Activated CD4-positive, alpha-beta T cell treated with anti-CD3 and anti-CD28 coated beads for 36 hours (primary cell): ENCODE results near the gene KMT2B. TPM values are rescaled to one million over a fixed set of nuclear protein-coding genes. Genes with fewer than 3 reads are reported as not detected.
"Not testable (repeated sequence)": the region's sequence is repeated elsewhere in the genome, so short reads cannot be mapped to it uniquely, and the experiment has no call there.

Source experiments
- ATAC-seq: fragments of 200-7000 bp; cut with Tn5 transposase; one replicate; pipeline ENCODE4 v1.10.0; 2021; ENCODE audit warnings: mild to moderate bottlenecking, moderate library complexity
- CTCF ChIA-PET: fragments of 350-600 bp; sonication (Branson Sonifier 250); formaldehyde crosslinking; loops from one replicate; lab custom pipeline; 2021; ENCODE audit warnings: antibody characterized with exemption; lab: Charles Lee
- POLR2A ChIA-PET: fragments of 350-600 bp; sonication (Branson Sonifier 250); formaldehyde crosslinking; loops from one replicate; lab custom pipeline; 2021; ENCODE audit warnings: antibody characterized with exemption, inconsistent platforms; lab: Charles Lee
- DNase-seq: peaks from one replicate; pipeline ENCODE4 v3.0.0-alpha.2; 2020
- H3K27ac Mint-ChIP-seq: one replicate; pipeline ENCODE4 v1.8.0; 2021; ENCODE audit warnings: mixed read lengths
- H3K27me3 Mint-ChIP-seq: one replicate; pipeline ENCODE4 v1.8.0; 2021; ENCODE audit warnings: mixed read lengths
- H3K36me3 Mint-ChIP-seq: one replicate; pipeline ENCODE4 v1.8.0; 2021; ENCODE audit warnings: low read depth, mixed read lengths
- H3K4me1 Mint-ChIP-seq: one replicate; pipeline ENCODE4 v1.8.0; 2021; ENCODE audit warnings: mixed read lengths
- H3K4me3 Mint-ChIP-seq: one replicate; pipeline ENCODE4 v1.8.0; 2021; ENCODE audit warnings: mild to moderate bottlenecking, moderate library complexity, mixed read lengths
- H3K9me3 Mint-ChIP-seq: one replicate; pipeline ENCODE4 v1.8.0; 2021; ENCODE audit warnings: low read depth, mixed read lengths
- intact Hi-C, 2 experiments: fragments of 100-400 bp; cut with DNase I in 1 of 2; cut with micrococcal nuclease in 1 of 2; formaldehyde crosslinking; loops; one replicate each; pipeline versions ENCODE4 v1.14.2 to v1.15.1; 2022 to 2024; cut with DNase I, micrococcal nuclease
- total RNA-seq, 2 experiments: library from RNA; stranded (reverse); gene quantifications; one replicate each; pipeline ENCODE4 v1.2.3, GENCODE V29; 2021

Gene KMT2B
- total RNA-seq, 2 experiments from 2014 or later: 48.6 to 49.4 TPM

DNA sequence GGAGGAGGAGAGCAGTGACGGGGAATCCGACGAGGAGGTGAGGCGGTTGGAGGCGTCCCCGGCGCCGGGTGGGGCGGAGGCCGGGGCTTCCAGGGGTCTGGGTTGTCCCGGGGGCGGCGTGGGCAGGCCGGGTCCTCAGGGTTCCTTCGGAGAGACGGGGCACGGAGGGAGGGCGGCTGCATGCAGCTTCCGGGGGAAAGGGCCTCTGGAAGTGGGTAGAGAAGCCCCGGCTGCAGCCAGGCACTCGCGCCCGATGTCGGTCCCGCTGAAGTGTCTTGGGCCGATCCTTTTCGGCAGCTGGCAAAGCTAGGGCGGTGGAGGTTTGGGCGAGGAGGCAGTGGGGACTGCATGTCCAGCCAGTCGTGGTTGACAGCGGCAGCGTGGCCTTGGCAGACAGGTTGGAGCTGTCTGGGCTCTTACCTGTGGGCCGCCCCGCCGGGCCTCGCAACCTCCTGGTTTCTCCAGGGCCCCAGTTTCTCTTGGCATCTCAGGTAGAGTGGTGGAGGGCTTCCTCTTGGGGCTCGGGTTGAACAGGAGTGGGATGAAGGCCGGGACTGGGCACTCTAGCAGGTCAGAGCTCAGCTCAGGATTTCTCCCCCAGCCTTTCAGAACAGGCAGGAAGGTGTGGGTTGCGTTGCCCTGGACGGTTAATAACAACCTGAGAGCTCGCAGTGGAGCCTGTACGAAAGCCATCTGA, 690 bp downstream of the KMT2B start:
- Mint-ChIP-seq H3K4me3 (peak overlapping the region; percentile 88), H3K9me3 (no peaks in the 10 kb centered on the region), H3K36me3 (peaks cover 68% of the 10 kb centered on the region), H3K27ac (peak overlapping the region; percentile 92), H3K27me3 (no peaks in the 10 kb centered on the region), H3K4me1 (peaks cover 30% of the 10 kb centered on the region)
- intact Hi-C loops: loop anchor here (5.0 to 10.0 kb wide), 2 partner anchors 294 to 396 kb away; partner anchors contain the start of genes ALKBH6 (in 1 of the 2), OVOL3 (in 1 of the 2), POLR2I (in 1 of the 2) and TBCB (in 1 of the 2)
- ATAC-seq: peak; percentile 1
- POLR2A ChIA-PET: interaction anchor here (0.6 to 1.5 kb wide), 8 partner anchors 9 to 45 kb away, joined by 3 to 10 read pairs (median 4); partner anchors contain the start of genes IGFLR1, LIN37 and U2AF1L4
- peak; percentile 81 for DNase-seq
- CTCF ChIA-PET: interaction anchor here (0.5 to 1.5 kb wide), 5 partner anchors 16 to 278 kb away, joined by 3 to 8 read pairs (median 4); no protein-coding TSS in a partner anchor

DNA sequence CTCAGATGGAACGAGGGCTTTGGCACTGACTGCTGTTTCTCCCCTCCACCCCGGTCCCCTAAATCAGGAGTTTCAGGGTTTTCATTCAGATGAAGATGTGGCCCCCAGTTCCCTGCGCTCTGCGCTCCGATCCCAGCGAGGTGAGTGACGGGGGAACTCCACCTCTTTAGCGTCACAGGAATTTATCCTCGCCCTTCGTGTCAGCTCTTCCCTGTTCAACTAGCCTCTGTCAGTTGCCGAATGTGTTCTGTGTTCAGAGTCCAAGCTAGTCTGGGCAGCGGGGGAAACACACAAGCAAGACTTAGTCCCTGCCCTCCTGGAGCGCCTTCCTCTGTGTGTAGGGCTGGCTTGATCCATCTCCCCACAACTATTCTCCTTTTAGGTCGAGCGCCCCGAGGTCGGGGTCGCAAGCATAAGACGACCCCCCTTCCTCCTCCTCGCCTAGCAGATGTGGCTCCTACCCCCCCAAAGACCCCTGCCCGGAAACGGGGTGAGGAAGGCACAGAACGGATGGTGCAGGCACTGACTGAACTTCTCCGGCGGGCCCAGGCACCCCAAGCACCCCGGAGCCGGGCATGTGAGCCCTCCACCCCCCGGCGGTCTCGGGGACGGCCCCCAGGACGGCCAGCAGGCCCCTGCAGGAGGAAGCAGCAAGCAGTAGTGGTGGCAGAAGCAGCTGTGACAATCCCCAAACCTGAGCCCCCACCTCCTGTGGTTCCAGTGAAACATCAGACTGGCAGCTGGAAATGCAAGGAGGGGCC, 1.8 kb downstream of the KMT2B start:
- CTCF ChIA-PET: interaction anchor here (0.5 to 1.5 kb wide), 4 partner anchors 17 to 277 kb away, joined by 3 to 8 read pairs (median 4); no protein-coding TSS in a partner anchor
- intact Hi-C loops: loop anchor here (5.0 to 10.0 kb wide), 2 partner anchors 293 to 395 kb away; partner anchors contain the start of genes ALKBH6 (in 1 of the 2), OVOL3 (in 1 of the 2), POLR2I (in 1 of the 2) and TBCB (in 1 of the 2)

DNA sequence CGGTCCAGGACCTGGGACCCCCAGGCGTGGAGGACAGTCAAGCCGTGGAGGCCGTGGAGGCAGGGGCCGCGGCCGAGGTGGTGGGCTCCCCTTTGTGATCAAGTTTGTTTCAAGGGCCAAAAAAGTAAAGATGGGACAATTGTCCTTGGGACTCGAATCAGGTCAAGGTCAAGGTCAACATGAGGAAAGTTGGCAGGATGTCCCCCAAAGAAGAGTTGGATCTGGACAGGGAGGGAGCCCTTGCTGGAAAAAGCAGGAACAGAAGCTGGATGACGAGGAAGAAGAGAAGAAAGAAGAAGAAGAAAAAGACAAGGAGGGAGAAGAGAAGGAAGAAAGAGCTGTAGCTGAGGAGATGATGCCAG, 2.3 kb downstream of the KMT2B start:
- ChIA-PET POLR2A (interaction anchor here (0.6 to 0.7 kb wide), 4 partner anchors 10 to 72 kb away, joined by 3 to 5 read pairs (median 4); partner anchors contain the start of gene COX6B1), CTCF (interaction anchor here (0.9 kb wide), 1 partner anchor 17 kb away, joined by 6 read pairs; no protein-coding TSS in a partner anchor)
- Mint-ChIP-seq H3K9me3 (no peaks in the 10 kb centered on the region), H3K4me3 (peak overlapping the region; percentile 29), H3K4me1 (peaks cover 21% of the 10 kb centered on the region), H3K27me3 (no peaks in the 10 kb centered on the region), H3K27ac (peak overlapping the region; percentile 55), H3K36me3 (peaks cover 62% of the 10 kb centered on the region)
- DNase-seq (no peak), ATAC-seq (no peak)
- intact Hi-C loops: no loop called here

More for the DNA sequence above, 1.8 kb downstream of the KMT2B start:
- peak overlapping the region; percentile 92 for H3K27ac Mint-ChIP-seq
- H3K4me3 Mint-ChIP-seq: peak overlapping the region; percentile 88
- no peaks in the 10 kb centered on the region for H3K27me3 Mint-ChIP-seq
- POLR2A ChIA-PET: interaction anchor here (0.6 to 1.5 kb wide), 5 partner anchors 10 to 25 kb away, joined by 3 to 10 read pairs (median 4); partner anchors contain the start of genes IGFLR1 and U2AF1L4
- H3K36me3 Mint-ChIP-seq: peaks cover 63% of the 10 kb centered on the region
- H3K4me1 Mint-ChIP-seq: peaks cover 24% of the 10 kb centered on the region
- ATAC-seq (no peak), DNase-seq (no peak)
- H3K9me3 Mint-ChIP-seq: no peaks in the 10 kb centered on the region

DNA sequence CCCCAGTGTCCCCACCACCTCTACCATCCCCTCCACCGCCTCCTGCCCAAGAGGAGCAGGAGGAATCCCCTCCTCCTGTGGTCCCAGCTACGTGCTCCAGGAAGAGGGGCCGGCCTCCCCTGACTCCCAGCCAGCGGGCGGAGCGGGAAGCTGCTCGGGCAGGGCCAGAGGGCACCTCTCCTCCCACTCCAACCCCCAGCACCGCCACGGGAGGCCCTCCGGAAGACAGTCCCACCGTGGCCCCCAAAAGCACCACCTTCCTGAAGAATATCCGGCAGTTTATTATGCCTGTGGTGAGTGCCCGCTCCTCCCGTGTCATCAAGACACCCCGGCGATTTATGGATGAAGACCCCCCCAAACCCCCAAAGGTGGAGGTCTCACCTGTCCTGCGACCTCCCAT, 2.8 kb downstream of the KMT2B start:
- Mint-ChIP-seq H3K27ac (no peak overlapping the region), H3K4me3 (no peak overlapping the region), H3K4me1 (peaks cover 21% of the 10 kb centered on the region), H3K36me3 (peaks cover 61% of the 10 kb centered on the region), H3K27me3 (no peaks in the 10 kb centered on the region), H3K9me3 (no peaks in the 10 kb centered on the region)
- CTCF ChIA-PET: interaction anchor here (0.9 to 1.4 kb wide), 2 partner anchors 16 to 28 kb away, joined by 3 to 6 read pairs; no protein-coding TSS in a partner anchor
- DNase-seq (no peak), ATAC-seq (no peak)
- intact Hi-C loops: no loop called here
- POLR2A ChIA-PET: interaction anchor here (0.6 to 0.7 kb wide), 3 partner anchors 19 to 73 kb away, joined by 3 to 5 read pairs (median 4); partner anchors contain the start of gene COX6B1

DNA sequence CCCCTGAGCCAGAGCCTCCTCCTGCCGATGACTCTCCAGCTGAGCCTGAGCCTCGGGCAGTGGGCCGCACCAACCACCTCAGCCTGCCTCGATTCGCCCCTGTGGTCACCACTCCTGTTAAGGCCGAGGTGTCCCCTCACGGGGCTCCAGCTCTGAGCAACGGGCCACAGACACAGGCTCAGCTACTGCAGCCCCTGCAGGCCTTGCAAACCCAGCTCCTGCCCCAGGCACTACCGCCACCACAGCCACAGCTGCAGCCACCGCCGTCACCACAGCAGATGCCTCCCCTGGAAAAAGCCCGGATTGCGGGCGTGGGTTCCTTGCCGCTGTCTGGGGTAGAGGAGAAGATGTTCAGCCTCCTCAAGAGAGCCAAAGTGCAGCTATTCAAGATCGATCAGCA, 3.6 kb downstream of the KMT2B start:
- Mint-ChIP-seq H3K27me3 (no peaks in the 10 kb centered on the region), H3K27ac (no peak overlapping the region), H3K4me3 (no peak overlapping the region), H3K36me3 (peaks cover 61% of the 10 kb centered on the region), H3K9me3 (no peaks in the 10 kb centered on the region), H3K4me1 (peaks cover 21% of the 10 kb centered on the region)
- intact Hi-C loops: no loop called here
- no peak for DNase-seq
- ChIA-PET CTCF (interaction anchor here (1.0 to 1.4 kb wide), 2 partner anchors 23 to 29 kb away, joined by 3 read pairs; partner anchors contain the start of gene U2AF1L4), POLR2A (no interaction called here)
- ATAC-seq: no peak

DNA sequence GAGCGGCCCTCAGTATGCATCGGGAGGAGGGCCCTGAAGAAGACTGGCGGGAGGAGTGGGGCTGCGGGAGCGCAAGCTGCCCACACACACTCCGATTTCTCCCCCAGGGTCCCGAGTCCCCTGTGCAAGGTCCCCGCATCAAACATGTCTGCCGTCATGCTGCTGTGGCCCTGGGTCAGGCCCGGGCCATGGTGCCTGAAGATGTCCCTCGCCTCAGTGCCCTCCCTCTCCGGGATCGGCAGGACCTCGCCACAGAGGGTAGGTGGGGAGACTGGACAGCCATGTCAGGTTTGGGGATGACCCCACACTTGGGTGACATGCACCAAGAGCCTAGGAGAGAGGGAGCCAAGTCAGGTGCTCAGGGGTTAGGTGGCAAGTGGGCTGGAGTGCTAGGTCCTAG, 4.7 kb downstream of the KMT2B start:
- Mint-ChIP-seq H3K9me3 (no peaks in the 10 kb centered on the region), H3K4me3 (no peak overlapping the region), H3K4me1 (peaks cover 21% of the 10 kb centered on the region), H3K36me3 (peaks cover 57% of the 10 kb centered on the region), H3K27me3 (no peaks in the 10 kb centered on the region), H3K27ac (no peak overlapping the region)
- intact Hi-C loops: no loop called here
- ATAC-seq: no peak
- DNase-seq: no peak
- ChIA-PET POLR2A (no interaction called here), CTCF (interaction anchor here (1.0 kb wide), 1 partner anchor 22 kb away, joined by 3 read pairs; the partner anchor contains the start of gene U2AF1L4)

DNA sequence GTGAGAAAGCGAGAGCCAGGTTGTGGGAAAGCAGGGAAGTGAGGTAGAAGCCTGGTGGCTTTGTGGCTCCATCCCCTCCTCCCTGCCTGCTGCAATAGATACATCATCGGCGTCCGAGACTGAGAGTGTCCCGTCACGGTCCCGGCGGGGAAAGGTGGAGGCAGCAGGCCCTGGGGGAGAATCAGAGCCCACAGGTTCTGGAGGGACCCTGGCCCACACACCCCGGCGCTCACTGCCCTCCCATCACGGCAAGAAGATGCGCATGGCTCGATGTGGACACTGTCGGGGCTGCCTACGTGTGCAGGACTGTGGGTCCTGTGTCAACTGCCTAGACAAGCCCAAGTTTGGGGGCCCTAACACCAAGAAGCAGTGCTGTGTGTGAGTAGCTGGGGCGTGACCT, 5.1 kb downstream of the KMT2B start:
- no peak overlapping the region for H3K27ac Mint-ChIP-seq
- H3K4me3 Mint-ChIP-seq: no peak overlapping the region
- no peak for ATAC-seq
- ChIA-PET POLR2A (no interaction called here), CTCF (interaction anchor here (0.9 kb wide), 1 partner anchor 28 kb away, joined by 6 read pairs; no protein-coding TSS in a partner anchor)
- H3K9me3 Mint-ChIP-seq: no peaks in the 10 kb centered on the region
- H3K27me3 Mint-ChIP-seq: no peaks in the 10 kb centered on the region
- DNase-seq: no peak
- intact Hi-C loops: no loop called here
- H3K4me1 Mint-ChIP-seq: peaks cover 21% of the 10 kb centered on the region
- H3K36me3 Mint-ChIP-seq: peaks cover 59% of the 10 kb centered on the region

DNA sequence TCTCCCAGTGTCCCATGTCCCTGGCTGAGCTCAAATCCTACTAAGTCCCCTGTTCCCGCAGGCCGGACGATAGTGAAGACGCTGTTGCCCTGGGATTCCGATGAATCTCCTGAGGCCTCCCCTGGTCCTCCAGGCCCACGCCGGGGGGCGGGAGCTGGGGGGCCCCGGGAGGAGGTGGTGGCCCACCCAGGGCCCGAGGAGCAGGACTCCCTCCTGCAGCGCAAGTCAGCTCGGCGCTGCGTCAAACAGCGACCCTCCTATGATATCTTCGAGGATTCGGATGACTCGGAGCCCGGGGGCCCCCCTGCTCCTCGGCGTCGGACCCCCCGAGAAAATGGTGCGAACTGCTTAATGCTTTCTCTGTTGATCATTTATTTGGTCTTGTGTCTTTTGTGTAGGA, 5.9 kb downstream of the KMT2B start:
- no peaks in the 10 kb centered on the region for H3K27me3 Mint-ChIP-seq
- intact Hi-C loops: no loop called here
- peaks cover 21% of the 10 kb centered on the region for H3K4me1 Mint-ChIP-seq
- ATAC-seq (no peak), DNase-seq (no peak)
- H3K27ac Mint-ChIP-seq: no peak overlapping the region
- POLR2A ChIA-PET: interaction anchor here (0.9 to 1.7 kb wide), 2 partner anchors 11 to 17 kb away, joined by 5 to 6 read pairs; no protein-coding TSS in a partner anchor
- H3K9me3 Mint-ChIP-seq: no peaks in the 10 kb centered on the region
- H3K4me3 Mint-ChIP-seq: no peak overlapping the region
- H3K36me3 Mint-ChIP-seq: peaks cover 62% of the 10 kb centered on the region
- CTCF ChIA-PET: interaction anchor here (0.8 to 1.1 kb wide), 4 partner anchors 13 to 64 kb away, joined by 3 to 6 read pairs (median 3); no protein-coding TSS in a partner anchor

DNA sequence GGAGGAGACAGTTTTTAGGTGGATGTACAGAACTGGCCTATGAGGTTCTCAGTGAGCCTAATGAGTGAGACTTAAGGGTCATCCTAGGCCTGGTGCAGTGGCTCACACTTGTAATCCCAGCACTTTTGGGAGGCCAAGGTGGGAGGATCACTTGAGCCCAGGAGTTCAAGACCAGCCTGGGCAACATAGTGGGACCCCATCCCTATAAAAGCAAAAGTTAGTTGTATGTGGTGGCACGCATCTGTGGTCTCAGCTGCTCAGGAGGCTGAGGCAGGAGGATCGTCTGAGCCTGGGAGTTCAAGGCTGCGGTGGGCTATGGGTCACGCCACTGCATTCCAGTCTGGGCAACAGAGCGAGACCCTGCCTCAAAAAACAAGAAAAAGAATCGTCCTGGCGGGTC, 6.3 kb downstream of the KMT2B start:
- H3K27ac Mint-ChIP-seq, H3K9me3 Mint-ChIP-seq, H3K4me3 Mint-ChIP-seq, DNase-seq, H3K27me3 Mint-ChIP-seq, ATAC-seq, intact Hi-C loops: not testable (repeated sequence)
- peaks cover 62% of the 10 kb centered on the region for H3K36me3 Mint-ChIP-seq
- H3K4me1 Mint-ChIP-seq: peaks cover 17% of the 10 kb centered on the region
- ChIA-PET POLR2A (interaction anchor here (0.9 to 1.7 kb wide), 2 partner anchors 11 to 16 kb away, joined by 5 to 6 read pairs; no protein-coding TSS in a partner anchor), CTCF (interaction anchor here (0.8 to 1.1 kb wide), 3 partner anchors 13 to 64 kb away, joined by 3 read pairs; no protein-coding TSS in a partner anchor)

DNA sequence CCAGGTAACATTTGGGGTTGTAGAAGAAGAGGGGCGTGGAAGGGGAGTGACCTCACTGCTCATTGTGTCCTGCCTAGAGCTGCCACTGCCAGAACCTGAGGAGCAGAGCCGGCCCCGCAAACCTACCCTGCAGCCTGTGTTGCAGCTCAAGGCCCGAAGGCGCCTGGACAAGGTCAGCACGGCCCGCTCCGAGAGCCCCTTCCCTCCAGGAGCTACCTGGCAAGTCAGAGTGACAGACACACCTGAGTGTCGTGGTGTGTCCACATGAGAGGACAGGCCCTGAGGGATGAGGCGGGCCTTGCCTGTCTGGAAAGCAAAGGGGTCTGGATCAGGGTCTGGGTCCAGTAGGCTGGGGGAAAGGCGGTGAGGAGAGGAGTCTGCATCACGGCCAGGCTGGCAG, 6.8 kb downstream of the KMT2B start:
- intact Hi-C loops: no loop called here

More for the DNA sequence above, 6.8 kb downstream of the KMT2B start:
- ChIA-PET POLR2A (interaction anchor here (1.7 kb wide), 1 partner anchor 16 kb away, joined by 6 read pairs; no protein-coding TSS in a partner anchor), CTCF (interaction anchor here (1.1 kb wide), 1 partner anchor 12 kb away, joined by 3 read pairs; no protein-coding TSS in a partner anchor)
- ATAC-seq (no peak), DNase-seq (no peak)
- Mint-ChIP-seq H3K4me3 (no peak overlapping the region), H3K4me1 (peaks cover 12% of the 10 kb centered on the region), H3K9me3 (no peaks in the 10 kb centered on the region), H3K27ac (no peak overlapping the region), H3K36me3 (peaks cover 62% of the 10 kb centered on the region), H3K27me3 (no peaks in the 10 kb centered on the region)
